DOHH2 (cell line): Measurements from ENCODE around the gene RAB41.

Experiments
- H3F3A ChIP-seq: fragments of 200-600 bp; sonication (generic), shearing (Covaris generic); 2 replicates; pipeline ENCODE4 v1.6.0; 2016; ENCODE audit warnings: antibody characterized with exemption, mild to moderate bottlenecking; ENCODE audit not compliant: control insufficient read depth, insufficient read depth
- H3K27ac ChIP-seq: fragments of 200-600 bp; sonication (generic); 2 replicates; pipeline ENCODE4 v1.5.1; 2014; ENCODE audit warnings: low read depth, mild to moderate bottlenecking, low read length, moderate library complexity
- H3K27me3 ChIP-seq: fragments of 200-600 bp; sonication (generic); 2 replicates; pipeline ENCODE4 v1.6.1; 2014; ENCODE audit warnings: mild to moderate bottlenecking, low read length, mixed read lengths; ENCODE audit not compliant: control insufficient read depth
- H3K36me3 ChIP-seq: fragments of 200-600 bp; sonication (generic); 2 replicates; pipeline ENCODE4 v1.6.1; 2014; ENCODE audit warnings: mild to moderate bottlenecking, low read length, moderate library complexity, mixed read lengths; ENCODE audit not compliant: control insufficient read depth
- H3K4me1 ChIP-seq: fragments of 200-600 bp; sonication (generic); 2 replicates; pipeline ENCODE4 v1.6.1; 2014; ENCODE audit warnings: mild to moderate bottlenecking, low read length, mixed read lengths; ENCODE audit not compliant: control insufficient read depth
- H3K4me2 ChIP-seq: fragments of 200-600 bp; sonication (generic); 2 replicates; pipeline ENCODE4 v1.6.0; 2014; ENCODE audit warnings: mild to moderate bottlenecking, low read length, moderate library complexity
- H3K4me3 ChIP-seq: fragments of 200-600 bp; sonication (generic); 2 replicates; pipeline ENCODE4 v1.5.1; 2014; ENCODE audit warnings: mild to moderate bottlenecking, low read length, mixed read lengths
- H3K79me2 ChIP-seq: fragments of 200-600 bp; sonication (generic); 2 replicates; pipeline ENCODE4 v1.6.1; 2014; ENCODE audit warnings: mild to moderate bottlenecking, low read length, mixed read lengths; ENCODE audit not compliant: control insufficient read depth
- H3K9me2 ChIP-seq: fragments of 200-600 bp; sonication (generic); replicated peaks from 2 replicates; pipeline ENCODE4 v1.6.1; 2014; ENCODE audit warnings: mild to moderate bottlenecking, low read length, mixed read lengths; ENCODE audit not compliant: control insufficient read depth
- H3K9me3 ChIP-seq: fragments of 200-600 bp; sonication (generic); 2 replicates; pipeline ENCODE4 v1.6.1; 2014; ENCODE audit warnings: antibody characterized with exemption, low read length, mixed read lengths; ENCODE audit not compliant: control insufficient read depth, insufficient read depth
- H4K20me1 ChIP-seq: fragments of 200-600 bp; sonication (generic); 2 replicates; pipeline ENCODE4 v1.6.0; 2014; ENCODE audit warnings: low read depth, mild to moderate bottlenecking, antibody characterized with exemption, low read length, moderate library complexity; ENCODE audit not compliant: control insufficient read depth, insufficient read depth
- CTCF ChIP-seq: fragments of 200-600 bp; sonication (generic); IDR thresholded peaks from one replicate; pipeline ENCODE4 v1.5.1; 2014; ENCODE audit warnings: antibody characterized with exemption, mild to moderate bottlenecking, low read depth, low read length; ENCODE audit not compliant: poor library complexity, severe bottlenecking
- EZH2phosphoT487 ChIP-seq: fragments of 200-600 bp; sonication (generic); IDR thresholded peaks from 2 replicates; pipeline ENCODE4 v1.6.1; 2017; ENCODE audit warnings: borderline replicate concordance, mild to moderate bottlenecking, antibody characterized with exemption, low read length, moderate library complexity, mixed read lengths

Gene RAB41

DNA sequence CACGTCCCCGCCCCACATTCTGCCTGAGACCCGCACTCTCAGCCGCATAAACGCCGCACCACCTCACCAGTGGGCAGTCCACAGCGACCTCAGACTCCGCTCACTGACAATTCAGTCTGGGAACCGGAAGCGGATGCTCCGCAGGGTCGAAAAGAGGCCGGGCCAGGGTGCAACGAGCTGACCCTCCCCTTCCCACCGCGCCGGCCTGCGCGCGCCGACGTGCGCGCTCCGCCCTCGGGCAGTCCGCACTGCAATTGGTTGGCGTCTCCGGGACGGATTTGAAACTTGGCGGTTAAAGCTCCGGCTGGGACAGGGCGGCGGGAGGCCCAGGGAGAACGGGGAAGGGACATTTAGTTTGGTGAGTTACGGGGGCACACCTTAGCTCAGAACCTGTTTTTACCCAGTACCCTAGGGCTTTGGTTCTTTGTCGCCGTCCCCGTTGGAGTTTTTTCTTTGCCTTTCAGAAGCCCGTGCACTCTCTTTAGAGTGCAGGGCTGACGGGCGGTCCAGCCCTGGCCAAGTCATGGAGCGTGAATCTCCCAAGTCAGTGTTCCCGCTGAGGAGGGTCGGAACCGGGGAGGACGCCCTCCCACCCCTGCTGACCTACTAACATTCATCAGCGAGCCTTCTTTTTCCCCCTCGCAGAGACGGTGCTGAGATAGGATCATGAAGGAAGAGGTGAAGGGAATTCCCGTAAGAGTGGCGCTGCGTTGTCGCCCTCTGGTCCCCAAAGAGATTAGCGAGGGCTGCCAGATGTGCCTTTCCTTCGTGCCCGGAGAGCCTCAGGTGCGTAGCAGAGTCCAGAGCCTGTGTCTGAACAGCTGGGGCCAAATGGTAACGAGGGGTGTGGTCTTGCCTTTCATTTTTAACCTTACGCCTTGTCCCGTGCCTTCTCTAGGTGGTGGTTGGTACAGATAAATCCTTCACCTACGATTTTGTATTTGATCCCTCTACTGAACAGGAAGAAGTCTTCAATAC is 8.1 kb downstream of the RAB41 start, which contains the start of the genes KIF4A and PDZD11:
Gene KIF4A (plus strand): TSS at position 312 of the 978 bp plus-strand sequence. CDS start 355 bp downstream, at position 667.
Gene PDZD11 (minus strand): TSS at position 135 of the 978 bp plus-strand sequence. CDS start 586 bp downstream, outside the sequence.
- no peaks in the 10 kb centered on the region for H3K9me3 ChIP-seq
- peak within 1 kb of the TSS; percentile 93 for H3K4me3 ChIP-seq
- H3K27me3 ChIP-seq, result no peaks in the 10 kb centered on the region
- peaks cover 53% of the 10 kb centered on the region for H3K79me2 ChIP-seq
- peak within 1 kb of the TSS; percentile 49 for H3K27ac ChIP-seq
- H4K20me1 ChIP-seq, result no peaks in the 10 kb centered on the region
- H3K4me1 ChIP-seq, result peaks cover 26% of the 10 kb centered on the region
- H3K9me2 ChIP-seq, result no peaks in the 10 kb centered on the region
- peaks cover 33% of the 10 kb centered on the region for H3K36me3 ChIP-seq
- no peak for TF ChIP-seq CTCF
- no peaks in the 10 kb centered on the region for H3F3A ChIP-seq
- peak within 1 kb of the TSS; percentile 81 for H3K4me2 ChIP-seq

DNA sequence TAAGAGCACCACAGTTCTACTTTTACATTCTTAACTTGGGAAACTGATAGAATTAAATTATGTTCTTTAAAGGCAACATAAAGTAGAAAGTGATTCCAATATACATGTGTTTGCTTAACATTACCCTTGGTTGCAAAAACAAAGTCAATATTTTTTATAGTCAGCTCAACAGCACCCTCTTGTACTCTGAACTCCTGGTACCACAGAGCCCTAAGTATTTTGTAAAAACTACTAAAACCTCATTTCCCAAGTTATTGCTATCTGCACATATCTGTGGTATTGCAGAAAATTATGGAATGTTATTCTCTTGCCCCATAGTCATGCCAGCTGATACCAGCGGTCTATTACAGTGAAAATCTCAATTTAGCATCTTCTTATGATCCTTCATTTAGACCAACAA is 10.8 kb downstream of the RAB41 start:
- H3K4me2 ChIP-seq, result peak overlapping the region; percentile 81
- peaks cover 59% of the 10 kb centered on the region for H3K79me2 ChIP-seq
- no peak for TF ChIP-seq CTCF
- TF ChIP-seq EZH2phosphoT487, result no peak
- H3K4me1 ChIP-seq, result peaks cover 26% of the 10 kb centered on the region
- no peaks in the 10 kb centered on the region for H3F3A ChIP-seq
- peak overlapping the region; percentile 93; the same call in 1 of the 2 replicates for H3K4me3 ChIP-seq
- no peaks in the 10 kb centered on the region for H3K9me3 ChIP-seq
- H3K9me2 ChIP-seq, result no peaks in the 10 kb centered on the region
- no peaks in the 10 kb centered on the region for H4K20me1 ChIP-seq
- no peak overlapping the region for H3K27ac ChIP-seq
- no peaks in the 10 kb centered on the region for H3K27me3 ChIP-seq
- H3K36me3 ChIP-seq, result peaks cover 42% of the 10 kb centered on the region

DNA sequence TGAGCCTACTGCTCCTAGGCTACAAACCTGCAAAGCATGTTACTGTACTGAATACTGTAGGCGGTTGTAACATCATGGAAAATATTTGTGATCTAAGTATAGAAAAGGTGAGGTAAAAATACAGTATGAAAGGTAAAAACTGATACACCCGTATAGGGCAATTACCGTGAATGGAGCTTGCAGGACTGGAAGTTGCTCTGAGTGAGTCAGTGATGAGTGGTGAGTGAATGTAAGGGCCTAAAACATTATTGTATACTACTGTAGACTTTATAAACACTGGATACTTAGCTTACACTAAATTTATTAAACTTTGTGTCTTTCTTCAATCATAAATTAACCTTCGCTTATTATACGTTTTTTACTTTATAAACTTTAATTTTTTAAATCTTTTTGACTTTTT is 11.6 kb downstream of the RAB41 start:
- H3K79me2 ChIP-seq, result peaks cover 59% of the 10 kb centered on the region
- H3K9me2 ChIP-seq, result no peaks in the 10 kb centered on the region
- H3K4me3 ChIP-seq, result peak overlapping the region; percentile 93; the same call in 1 of the 2 replicates
- peaks cover 26% of the 10 kb centered on the region for H3K4me1 ChIP-seq
- peaks cover 44% of the 10 kb centered on the region for H3K36me3 ChIP-seq
- no peaks in the 10 kb centered on the region for H3F3A ChIP-seq
- H4K20me1 ChIP-seq, result no peaks in the 10 kb centered on the region
- H3K27me3 ChIP-seq, result no peaks in the 10 kb centered on the region
- H3K4me2 ChIP-seq, result peak overlapping the region; percentile 81; the same call in 1 of the 2 replicates
- H3K27ac ChIP-seq, result no peak overlapping the region
- no peaks in the 10 kb centered on the region for H3K9me3 ChIP-seq
- TF ChIP-seq CTCF (no peak), EZH2phosphoT487 (no peak)
